ENCODE data around the gene RABGAP1.

The RABGAP1 gene

DNA sequence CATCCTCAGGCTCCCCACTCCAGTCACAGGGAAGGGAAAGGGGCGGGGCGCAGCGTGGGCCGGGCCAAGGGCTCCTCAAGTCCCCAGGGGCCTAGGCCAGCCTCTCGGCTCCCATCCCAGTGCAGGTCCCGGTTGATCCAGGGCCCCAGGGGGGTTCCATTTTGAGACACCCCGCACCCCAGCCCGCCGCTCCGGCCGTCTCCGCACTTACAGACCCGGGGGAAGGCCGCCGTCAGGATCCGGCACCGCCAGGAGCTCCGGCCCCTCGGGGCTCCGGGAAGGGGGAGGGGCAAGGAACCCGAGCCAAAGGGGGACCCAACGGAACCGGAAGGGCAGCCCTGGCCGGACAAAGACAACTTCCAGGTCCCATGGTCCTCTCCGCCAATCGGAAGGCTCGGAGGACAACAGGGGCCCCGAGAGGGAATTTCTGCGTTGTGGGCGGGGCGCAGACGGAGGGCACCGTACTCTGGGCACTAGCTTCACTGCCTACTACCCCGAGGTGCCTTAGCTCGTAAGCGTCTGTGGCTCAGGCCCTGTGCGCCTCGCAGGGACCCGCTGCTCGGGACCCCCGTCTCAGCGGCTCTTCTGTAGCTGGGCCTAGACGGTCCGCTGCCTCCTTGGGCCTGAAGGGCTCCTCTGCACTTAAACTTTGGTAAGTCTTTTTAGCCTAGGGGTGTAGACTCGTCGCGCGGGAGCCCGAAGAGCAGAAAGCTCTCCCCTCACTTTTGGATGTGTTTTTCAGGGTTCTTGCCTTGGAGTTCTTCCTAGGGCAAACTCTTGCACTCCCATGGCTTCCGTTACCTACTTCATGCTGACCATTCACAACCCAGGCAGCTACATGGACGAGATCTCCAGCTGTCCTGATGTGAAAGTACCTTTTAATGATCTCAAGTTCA lies 9.3 kb upstream of the RABGAP1 start, which contains the start of gene ZBTB26 (continued):
- TF ChIP-seq, protein P1, sequence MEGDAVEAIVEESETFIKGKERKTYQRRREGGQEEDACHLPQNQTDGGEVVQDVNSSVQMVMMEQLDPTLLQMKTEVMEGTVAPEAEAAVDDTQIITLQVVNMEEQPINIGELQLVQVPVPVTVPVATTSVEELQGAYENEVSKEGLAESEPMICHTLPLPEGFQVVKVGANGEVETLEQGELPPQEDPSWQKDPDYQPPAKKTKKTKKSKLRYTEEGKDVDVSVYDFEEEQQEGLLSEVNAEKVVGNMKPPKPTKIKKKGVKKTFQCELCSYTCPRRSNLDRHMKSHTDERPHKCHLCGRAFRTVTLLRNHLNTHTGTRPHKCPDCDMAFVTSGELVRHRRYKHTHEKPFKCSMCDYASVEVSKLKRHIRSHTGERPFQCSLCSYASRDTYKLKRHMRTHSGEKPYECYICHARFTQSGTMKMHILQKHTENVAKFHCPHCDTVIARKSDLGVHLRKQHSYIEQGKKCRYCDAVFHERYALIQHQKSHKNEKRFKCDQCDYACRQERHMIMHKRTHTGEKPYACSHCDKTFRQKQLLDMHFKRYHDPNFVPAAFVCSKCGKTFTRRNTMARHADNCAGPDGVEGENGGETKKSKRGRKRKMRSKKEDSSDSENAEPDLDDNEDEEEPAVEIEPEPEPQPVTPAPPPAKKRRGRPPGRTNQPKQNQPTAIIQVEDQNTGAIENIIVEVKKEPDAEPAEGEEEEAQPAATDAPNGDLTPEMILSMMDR (tag by site-specific recombination; IDR thresholded peaks at IDR 0.05) = no peak
- TF ChIP-seq OVOL3 (tag by site-specific recombination; IDR thresholded peaks at IDR 0.05) (no peak), ZNF747 (tag by site-specific recombination; IDR thresholded peaks at IDR 0.05) (no peak), ZNF311 (tag by site-specific recombination; IDR thresholded peaks at IDR 0.05; ENCODE audit: borderline replicate concordance) (no peak), MEIS1 (CRISPR knock-in tag; IDR thresholded peaks at IDR 0.05; ENCODE audit: borderline replicate concordance) (no peak), ZNF571 (tag by site-specific recombination; IDR thresholded peaks at IDR 0.05) (no peak), ZNF76 (tag by site-specific recombination; IDR thresholded peaks at IDR 0.05; ENCODE audit: borderline replicate concordance, low read depth) (no peak), ZEB2 (tag by site-specific recombination; IDR thresholded peaks at IDR 0.05) (peak; percentile 58; the same call in 1 of the 2 replicates), ZNF324 (tag by site-specific recombination; IDR thresholded peaks at IDR 0.05) (peak; percentile 31; the same call in 1 of the 2 replicates), ZBTB8A (tag by site-specific recombination; IDR thresholded peaks at IDR 0.05) (peak; percentile 83), ZNF501 (tag by site-specific recombination; IDR thresholded peaks at IDR 0.05) (peak; percentile 62; the same call in 1 of the 2 replicates), ZNF2 (tag by site-specific recombination; IDR thresholded peaks at IDR 0.05) (peak; percentile 56), ZNF426 (tag by site-specific recombination; IDR thresholded peaks at IDR 0.05) (no peak), HOXC10 (CRISPR knock-in tag; IDR thresholded peaks at IDR 0.05) (no peak), ZBTB17 (tag by site-specific recombination; IDR thresholded peaks at IDR 0.05) (peak; percentile 29; the same call in 1 of the 2 replicates), ZNF146 (tag by site-specific recombination; IDR thresholded peaks at IDR 0.05) (no peak), SP2 (tag by site-specific recombination; IDR thresholded peaks at IDR 0.05) (peak; percentile 93), GLI2 (tag by site-specific recombination; IDR thresholded peaks at IDR 0.05; ENCODE audit: borderline replicate concordance, low read depth) (no peak), ZNF24 (tag by site-specific recombination; IDR thresholded peaks at IDR 0.05) (0 out of 2 replicates have a peak, but pooled peaks have one; percentile 51), ZSCAN30 (tag by site-specific recombination; IDR thresholded peaks at IDR 0.05) (peak; percentile 8; the same call in 1 of the 2 replicates), YY1 (tag by site-specific recombination; IDR thresholded peaks at IDR 0.05) (0 out of 2 replicates have a peak, but pooled peaks have one; percentile 25), SP7 (tag by site-specific recombination; IDR thresholded peaks at IDR 0.05) (peak; percentile 52), ZNF394 (tag by site-specific recombination; IDR thresholded peaks at IDR 0.05; ENCODE audit: borderline replicate concordance) (no peak; the same call in 1 of the 2 replicates)
- TF ChIP-seq, protein P2, sequence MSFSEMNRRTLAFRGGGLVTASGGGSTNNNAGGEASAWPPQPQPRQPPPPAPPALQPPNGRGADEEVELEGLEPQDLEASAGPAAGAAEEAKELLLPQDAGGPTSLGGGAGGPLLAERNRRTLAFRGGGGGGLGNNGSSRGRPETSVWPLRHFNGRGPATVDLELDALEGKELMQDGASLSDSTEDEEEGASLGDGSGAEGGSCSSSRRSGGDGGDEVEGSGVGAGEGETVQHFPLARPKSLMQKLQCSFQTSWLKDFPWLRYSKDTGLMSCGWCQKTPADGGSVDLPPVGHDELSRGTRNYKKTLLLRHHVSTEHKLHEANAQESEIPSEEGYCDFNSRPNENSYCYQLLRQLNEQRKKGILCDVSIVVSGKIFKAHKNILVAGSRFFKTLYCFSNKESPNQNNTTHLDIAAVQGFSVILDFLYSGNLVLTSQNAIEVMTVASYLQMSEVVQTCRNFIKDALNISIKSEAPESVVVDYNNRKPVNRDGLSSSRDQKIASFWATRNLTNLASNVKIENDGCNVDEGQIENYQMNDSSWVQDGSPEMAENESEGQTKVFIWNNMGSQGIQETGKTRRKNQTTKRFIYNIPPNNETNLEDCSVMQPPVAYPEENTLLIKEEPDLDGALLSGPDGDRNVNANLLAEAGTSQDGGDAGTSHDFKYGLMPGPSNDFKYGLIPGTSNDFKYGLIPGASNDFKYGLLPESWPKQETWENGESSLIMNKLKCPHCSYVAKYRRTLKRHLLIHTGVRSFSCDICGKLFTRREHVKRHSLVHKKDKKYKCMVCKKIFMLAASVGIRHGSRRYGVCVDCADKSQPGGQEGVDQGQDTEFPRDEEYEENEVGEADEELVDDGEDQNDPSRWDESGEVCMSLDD (tag by site-specific recombination; IDR thresholded peaks at IDR 0.05) = peak; percentile 78
- TF ChIP-seq, protein P3, sequence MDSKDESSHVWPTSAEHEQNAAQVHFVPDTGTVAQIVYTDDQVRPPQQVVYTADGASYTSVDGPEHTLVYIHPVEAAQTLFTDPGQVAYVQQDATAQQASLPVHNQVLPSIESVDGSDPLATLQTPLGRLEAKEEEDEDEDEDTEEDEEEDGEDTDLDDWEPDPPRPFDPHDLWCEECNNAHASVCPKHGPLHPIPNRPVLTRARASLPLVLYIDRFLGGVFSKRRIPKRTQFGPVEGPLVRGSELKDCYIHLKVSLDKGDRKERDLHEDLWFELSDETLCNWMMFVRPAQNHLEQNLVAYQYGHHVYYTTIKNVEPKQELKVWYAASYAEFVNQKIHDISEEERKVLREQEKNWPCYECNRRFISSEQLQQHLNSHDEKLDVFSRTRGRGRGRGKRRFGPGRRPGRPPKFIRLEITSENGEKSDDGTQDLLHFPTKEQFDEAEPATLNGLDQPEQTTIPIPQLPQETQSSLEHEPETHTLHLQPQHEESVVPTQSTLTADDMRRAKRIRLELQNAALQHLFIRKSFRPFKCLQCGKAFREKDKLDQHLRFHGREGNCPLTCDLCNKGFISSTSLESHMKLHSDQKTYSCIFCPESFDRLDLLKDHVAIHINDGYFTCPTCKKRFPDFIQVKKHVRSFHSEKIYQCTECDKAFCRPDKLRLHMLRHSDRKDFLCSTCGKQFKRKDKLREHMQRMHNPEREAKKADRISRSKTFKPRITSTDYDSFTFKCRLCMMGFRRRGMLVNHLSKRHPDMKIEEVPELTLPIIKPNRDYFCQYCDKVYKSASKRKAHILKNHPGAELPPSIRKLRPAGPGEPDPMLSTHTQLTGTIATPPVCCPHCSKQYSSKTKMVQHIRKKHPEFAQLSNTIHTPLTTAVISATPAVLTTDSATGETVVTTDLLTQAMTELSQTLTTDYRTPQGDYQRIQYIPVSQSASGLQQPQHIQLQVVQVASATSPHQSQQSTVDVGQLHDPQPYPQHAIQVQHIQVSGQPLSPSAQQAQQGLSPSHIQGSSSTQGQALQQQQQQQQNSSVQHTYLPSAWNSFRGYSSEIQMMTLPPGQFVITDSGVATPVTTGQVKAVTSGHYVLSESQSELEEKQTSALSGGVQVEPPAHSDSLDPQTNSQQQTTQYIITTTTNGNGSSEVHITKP (tag by site-specific recombination; IDR thresholded peaks at IDR 0.05) = 0 out of 2 replicates have a peak, but pooled peaks have one; percentile 49
- TF ChIP-seq, protein P4, sequence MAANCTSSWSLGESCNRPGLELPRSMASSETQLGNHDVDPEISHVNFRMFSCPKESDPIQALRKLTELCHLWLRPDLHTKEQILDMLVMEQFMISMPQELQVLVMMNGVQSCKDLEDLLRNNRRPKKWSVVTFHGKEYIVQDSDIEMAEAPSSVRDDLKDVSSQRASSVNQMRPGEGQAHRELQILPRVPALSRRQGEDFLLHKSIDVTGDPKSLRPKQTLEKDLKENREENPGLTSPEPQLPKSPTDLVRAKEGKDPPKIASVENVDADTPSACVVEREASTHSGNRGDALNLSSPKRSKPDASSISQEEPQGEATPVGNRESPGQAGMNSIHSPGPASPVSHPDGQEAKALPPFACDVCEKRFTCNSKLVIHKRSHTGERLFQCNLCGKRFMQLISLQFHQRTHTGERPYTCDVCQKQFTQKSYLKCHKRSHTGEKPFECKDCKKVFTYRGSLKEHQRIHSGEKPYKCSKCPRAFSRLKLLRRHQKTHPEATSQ (tag by site-specific recombination; IDR thresholded peaks at IDR 0.05) = no peak
- TF ChIP-seq, protein P5, sequence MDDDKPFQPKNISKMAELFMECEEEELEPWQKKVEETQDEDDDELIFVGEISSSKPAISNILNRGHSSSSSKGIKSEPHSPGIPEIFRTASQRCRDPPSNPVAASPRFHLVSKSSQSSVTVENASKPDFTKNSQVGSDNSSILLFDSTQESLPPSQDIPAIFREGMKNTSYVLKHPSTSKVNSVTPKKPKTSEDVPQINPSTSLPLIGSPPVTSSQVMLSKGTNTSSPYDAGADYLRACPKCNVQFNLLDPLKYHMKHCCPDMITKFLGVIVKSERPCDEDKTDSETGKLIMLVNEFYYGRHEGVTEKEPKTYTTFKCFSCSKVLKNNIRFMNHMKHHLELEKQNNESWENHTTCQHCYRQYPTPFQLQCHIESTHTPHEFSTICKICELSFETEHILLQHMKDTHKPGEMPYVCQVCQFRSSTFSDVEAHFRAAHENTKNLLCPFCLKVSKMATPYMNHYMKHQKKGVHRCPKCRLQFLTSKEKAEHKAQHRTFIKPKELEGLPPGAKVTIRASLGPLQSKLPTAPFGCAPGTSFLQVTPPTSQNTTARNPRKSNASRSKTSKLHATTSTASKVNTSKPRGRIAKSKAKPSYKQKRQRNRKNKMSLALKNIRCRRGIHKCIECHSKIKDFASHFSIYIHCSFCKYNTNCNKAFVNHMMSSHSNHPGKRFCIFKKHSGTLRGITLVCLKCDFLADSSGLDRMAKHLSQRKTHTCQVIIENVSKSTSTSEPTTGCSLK (tag by site-specific recombination; IDR thresholded peaks at IDR 0.05) = no peak

All from HEK293 (cell line).